Fibroblast of mammary gland (primary cell): ENCODE results near the gene ARHGEF16.

Experiments
- DNase-seq: peaks from one replicate; pipeline ENCODE4 v3.0.0-alpha.2; 2010; ENCODE audit warnings: low read depth
- H3K4me3 ChIP-seq: 2 replicates; pipeline ENCODE4 v1.5.1; 2011; ENCODE audit warnings: low read depth, mild to moderate bottlenecking, low read length, moderate library complexity; ENCODE audit not compliant: control insufficient read depth
- CTCF ChIP-seq: conservative IDR thresholded peaks from 2 replicates; pipeline ENCODE4 v1.5.1; 2011; ENCODE audit warnings: low read depth, low read length, inconsistent platforms; ENCODE audit not compliant: control insufficient read depth, insufficient read depth

ARHGEF16 gene

DNA sequence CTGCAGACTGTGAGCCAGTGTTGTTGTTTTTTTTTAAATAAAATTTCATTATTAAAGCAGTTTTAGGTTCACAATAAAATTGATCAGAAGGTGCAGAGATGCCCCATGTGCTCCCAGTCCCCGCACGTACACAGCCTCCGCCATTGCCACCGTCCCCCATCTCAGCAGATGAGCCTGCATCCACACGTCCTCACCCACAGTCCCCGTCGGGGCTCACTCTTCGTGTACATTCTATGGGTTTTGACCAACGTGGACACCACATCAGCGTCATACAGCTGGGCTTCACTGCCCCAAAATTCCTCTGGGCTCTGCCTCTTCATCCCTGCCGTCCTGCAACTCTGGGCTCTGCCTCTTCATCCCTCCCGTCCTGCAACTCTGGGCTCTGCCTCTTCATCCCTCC lies 11.6 kb upstream of the ARHGEF16 start:
- TF ChIP-seq CTCF: no peak
- DNase-seq: no peak
- no peak overlapping the region for H3K4me3 ChIP-seq

DNA sequence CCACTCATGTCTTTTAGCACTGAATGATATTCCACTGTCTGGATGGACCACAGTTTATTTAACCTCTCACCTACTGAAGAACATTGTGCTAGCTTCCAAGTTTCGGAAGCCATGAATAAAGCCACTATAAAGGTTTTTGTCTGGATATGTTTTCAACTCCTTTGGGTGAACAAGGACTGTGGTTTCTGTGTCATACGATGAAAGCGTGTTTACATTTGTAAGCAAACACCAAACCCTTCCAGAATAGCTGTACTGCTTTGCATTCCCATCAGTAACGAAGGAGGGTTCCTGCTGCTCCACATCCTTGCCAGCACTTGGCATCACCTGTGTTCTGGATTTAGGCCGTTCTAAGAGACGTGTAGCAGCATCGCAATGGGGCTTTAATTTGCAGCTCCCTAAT lies 10.7 kb upstream of the ARHGEF16 start:
- no peak for DNase-seq
- TF ChIP-seq CTCF: no peak
- no peak overlapping the region for H3K4me3 ChIP-seq

DNA sequence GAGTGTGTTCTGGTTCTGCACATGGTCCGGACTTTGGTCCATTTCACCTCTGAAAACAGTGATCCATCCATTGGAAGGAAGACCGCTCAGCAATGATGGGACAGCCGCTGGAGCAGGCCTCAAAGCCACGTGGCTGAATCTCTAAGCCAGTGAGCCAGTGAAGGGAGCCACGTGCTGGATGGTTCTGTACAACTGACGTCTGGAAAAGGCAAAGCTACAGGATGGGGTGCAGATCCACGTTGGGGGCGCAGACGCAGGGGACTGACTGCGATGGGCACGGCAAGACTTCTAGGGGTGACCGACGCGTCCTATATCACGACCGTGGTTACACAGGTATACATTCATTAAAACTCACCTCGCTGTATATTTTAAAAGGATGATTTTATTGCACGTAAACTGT lies 10.2 kb upstream of the ARHGEF16 start:
- H3K4me3 ChIP-seq: no peak overlapping the region
- DNase-seq: no peak
- no peak for TF ChIP-seq CTCF

DNA sequence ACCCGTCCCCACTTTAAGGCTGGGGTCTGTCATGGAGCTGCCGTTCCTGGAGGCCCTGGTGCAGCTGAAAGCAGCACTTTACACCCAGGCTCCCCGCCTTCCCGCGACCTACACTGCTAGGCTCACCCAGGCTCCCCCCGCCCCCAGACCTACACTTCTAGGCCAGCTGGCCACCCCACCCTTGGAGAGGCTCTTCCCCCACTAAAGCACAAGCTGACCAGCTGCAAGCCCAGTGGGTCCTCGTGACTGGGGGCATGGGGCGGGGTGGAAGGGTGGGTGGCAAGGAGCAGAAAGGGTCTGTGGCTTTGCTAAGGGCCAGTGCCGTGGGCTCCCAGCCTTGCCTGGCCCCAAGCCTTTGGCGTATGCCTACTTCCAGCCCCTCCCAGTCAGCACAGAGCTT lies 9.7 kb upstream of the ARHGEF16 start:
- no peak for TF ChIP-seq CTCF
- no peak for DNase-seq
- no peak overlapping the region for H3K4me3 ChIP-seq

GRCh38 chr1:3450202-3450863 lies 4.1 kb upstream of the ARHGEF16 start:
- H3K4me3 ChIP-seq: no peak overlapping the region
- no peak for DNase-seq
- TF ChIP-seq CTCF: no peak

GRCh38 chr1:3450983-3451382 lies 3.5 kb upstream of the ARHGEF16 start:
- no peak for TF ChIP-seq CTCF
- DNase-seq: no peak
- H3K4me3 ChIP-seq: no peak overlapping the region

GRCh38 chr1:3451994-3452865 lies 2.2 kb upstream of the ARHGEF16 start:
- DNase-seq: no peak
- H3K4me3 ChIP-seq: no peak overlapping the region
- no peak for TF ChIP-seq CTCF
